ENCODE results near the gene TRAF3IP1. TPM values are rescaled to one million over a fixed set of nuclear protein-coding genes. Genes with fewer than 3 reads are reported as not detected.
"Not testable (repeated sequence)": the region's sequence is repeated elsewhere in the genome, so short reads cannot be mapped to it uniquely, and the experiment has no call there.

TRAF3IP1 gene
- total RNA-seq, 1 experiment from 2014 or later: 6.8 TPM

DNA sequence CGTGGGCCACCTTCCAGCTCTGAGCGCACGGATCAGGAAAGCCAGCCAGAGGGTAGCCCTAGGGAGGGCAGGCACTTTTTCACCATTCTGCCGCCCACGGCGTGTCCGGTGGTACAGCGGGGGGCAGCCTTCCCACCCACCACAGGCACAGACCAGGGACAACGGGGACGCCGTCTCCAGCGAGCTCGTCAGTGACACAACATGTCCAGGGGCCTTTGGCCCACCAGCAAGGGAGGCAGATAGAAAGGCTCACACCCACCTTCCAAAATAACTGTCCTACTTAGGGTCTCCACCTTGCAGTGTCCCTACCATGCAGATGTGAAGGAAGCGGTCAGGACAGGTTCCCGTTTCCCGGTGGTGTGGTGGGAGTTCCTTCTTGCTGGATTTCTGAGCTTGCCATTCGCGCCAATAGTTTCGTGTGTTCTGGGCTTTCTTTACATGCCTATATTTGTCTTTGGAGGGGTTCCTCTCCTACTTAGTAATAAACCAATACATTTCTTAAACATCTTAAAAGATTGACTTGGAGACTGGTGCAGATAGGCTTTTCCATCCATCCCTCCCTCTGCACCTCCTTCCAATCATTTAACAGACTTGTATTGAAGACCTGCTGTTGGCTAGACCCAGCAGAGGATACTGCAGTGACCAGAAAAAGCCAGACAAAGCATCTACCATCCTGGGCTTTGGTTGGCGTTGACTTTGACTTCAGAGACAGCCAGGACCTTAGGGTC, 107.3 kb downstream of the TRAF3IP1 start:
- in situ Hi-C loops (cut with HindIII; ENCODE audit: low pct_unique_long_range_greater_than_20kb, low sequenced_read_pairs): no loop called here
- no peak for DNase-seq (ENCODE audit: low read depth)

DNA sequence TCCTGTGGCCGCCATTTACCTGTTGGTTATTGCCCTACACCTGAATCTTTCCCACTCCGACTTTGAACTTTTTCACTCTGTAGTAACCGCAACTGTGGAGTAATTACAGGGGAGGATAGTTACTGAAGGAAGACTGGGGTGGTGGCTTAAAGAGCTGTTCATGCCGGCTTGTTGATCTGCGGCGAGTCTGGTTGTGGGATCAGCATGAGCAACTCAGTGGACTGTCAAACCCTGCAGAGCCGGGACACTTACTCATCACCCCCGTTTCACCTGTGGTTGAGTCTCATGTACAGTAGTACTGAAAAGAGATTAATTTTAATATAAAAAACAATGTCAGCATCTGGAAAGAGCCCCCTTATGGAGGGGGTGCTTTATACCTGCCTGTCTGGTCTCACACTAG, 108.5 kb downstream of the TRAF3IP1 start:
- DNase-seq (ENCODE audit: low read depth): no peak

GRCh38 chr2:238430781-238431180, 110.5 kb downstream of the TRAF3IP1 start:
- no peak for DNase-seq (ENCODE audit: low read depth)
- in situ Hi-C loops (cut with HindIII; ENCODE audit: low pct_unique_long_range_greater_than_20kb, low sequenced_read_pairs): no loop called here

More for the DNA sequence above, 108.5 kb downstream of the TRAF3IP1 start:
- in situ Hi-C loops (cut with HindIII; ENCODE audit: low pct_unique_long_range_greater_than_20kb, low sequenced_read_pairs): no loop called here

DNA sequence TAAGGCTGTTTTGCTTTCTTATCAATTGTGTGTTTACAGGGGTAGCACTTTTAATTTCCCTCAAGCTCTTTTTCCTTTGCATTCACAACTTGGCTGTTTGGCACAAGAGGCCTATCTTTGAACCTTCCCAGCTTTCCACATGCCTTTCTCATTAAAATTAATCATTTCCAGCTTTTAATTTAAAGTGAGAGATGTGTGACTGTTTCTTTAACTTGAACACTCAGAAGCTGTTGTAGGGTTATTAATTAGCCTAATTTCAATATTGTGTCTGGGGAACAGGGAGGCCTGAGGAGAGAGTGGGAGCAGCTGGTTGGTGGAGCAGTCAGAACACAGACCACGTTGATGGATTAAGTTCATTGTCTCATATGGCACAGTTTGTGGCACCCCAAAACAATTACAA, 111.1 kb downstream of the TRAF3IP1 start:
- DNase-seq (ENCODE audit: low read depth): no peak

DNA sequence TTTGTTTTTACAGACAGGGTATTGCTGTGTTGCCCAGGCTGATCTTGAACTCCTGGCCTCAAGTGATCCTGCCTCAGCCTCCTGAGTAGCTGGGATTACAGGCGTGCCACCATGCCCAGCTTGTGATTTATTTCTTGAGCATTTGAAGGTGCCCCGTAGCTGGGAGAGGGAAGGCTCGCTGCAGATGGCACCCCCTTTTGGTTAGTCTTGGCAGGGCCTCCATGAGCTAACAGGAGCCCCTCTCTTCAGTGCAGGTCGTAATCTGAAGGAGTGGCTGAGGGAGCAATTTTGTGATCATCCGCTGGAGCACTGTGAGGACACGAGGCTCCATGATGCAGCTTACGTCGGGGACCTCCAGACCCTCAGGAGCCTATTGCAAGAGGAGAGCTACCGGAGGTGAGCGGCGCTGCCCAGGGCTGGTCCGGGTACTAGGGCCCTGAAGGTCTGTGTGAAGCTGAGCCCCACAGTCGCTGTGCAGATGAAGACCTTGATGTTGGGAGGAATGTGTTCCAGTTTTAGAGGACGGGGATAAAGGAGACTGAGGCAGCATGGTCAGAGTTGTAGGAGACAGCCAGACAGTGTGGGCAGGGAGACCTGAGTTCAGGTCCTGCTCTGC, 113.1 kb downstream of the TRAF3IP1 start:
- in situ Hi-C loops (cut with HindIII; ENCODE audit: low pct_unique_long_range_greater_than_20kb, low sequenced_read_pairs): no loop called here
- DNase-seq (ENCODE audit: low read depth): no peak

More for the DNA sequence above, 111.1 kb downstream of the TRAF3IP1 start:
- in situ Hi-C loops (cut with HindIII; ENCODE audit: low pct_unique_long_range_greater_than_20kb, low sequenced_read_pairs): no loop called here

GRCh38 chr2:238433941-238434845, 113.9 kb downstream of the TRAF3IP1 start:
- in situ Hi-C loops (cut with HindIII; ENCODE audit: low pct_unique_long_range_greater_than_20kb, low sequenced_read_pairs): no loop called here
- no peak for DNase-seq (ENCODE audit: low read depth)

- no peak for DNase-seq (ENCODE audit: low read depth)
- in situ Hi-C loops (cut with HindIII; ENCODE audit: low pct_unique_long_range_greater_than_20kb, low sequenced_read_pairs): no loop called here
Measured at GRCh38 chr2:238434846-238435751, 114.8 kb downstream of the TRAF3IP1 start.

GRCh38 chr2:238435752-238436096, 115.4 kb downstream of the TRAF3IP1 start:
- in situ Hi-C loops (cut with HindIII; ENCODE audit: low pct_unique_long_range_greater_than_20kb, low sequenced_read_pairs): no loop called here
- no peak for DNase-seq (ENCODE audit: low read depth)

- peak; percentile 72 for DNase-seq (ENCODE audit: low read depth)
- in situ Hi-C loops (cut with HindIII; ENCODE audit: low pct_unique_long_range_greater_than_20kb, low sequenced_read_pairs): no loop called here
Measured at GRCh38 chr2:238438856-238439849, 118.8 kb downstream of the TRAF3IP1 start.

DNA sequence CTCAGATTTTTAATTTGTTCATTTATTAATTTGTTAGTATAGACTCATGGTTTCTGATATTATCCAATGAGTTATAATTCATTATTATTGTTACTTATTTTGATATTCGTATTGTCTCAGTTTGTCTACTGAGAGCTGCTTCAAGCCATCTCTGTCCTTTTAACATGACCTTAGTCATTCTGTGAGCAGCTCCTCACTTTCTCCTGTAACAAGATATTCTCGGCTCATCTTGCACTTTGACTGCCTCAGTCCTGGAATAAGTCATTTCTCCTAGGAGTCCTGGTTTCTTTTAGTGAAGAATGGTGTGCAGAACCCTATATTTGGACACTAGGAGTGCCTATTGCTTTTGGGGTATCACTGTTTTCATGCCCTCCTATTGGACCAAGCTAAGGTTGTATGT, 119.6 kb downstream of the TRAF3IP1 start:
- no peak for DNase-seq (ENCODE audit: low read depth)
- in situ Hi-C loops (cut with HindIII; ENCODE audit: low pct_unique_long_range_greater_than_20kb, low sequenced_read_pairs): no loop called here

GRCh38 chr2:238440331-238440730, 120.0 kb downstream of the TRAF3IP1 start:
- DNase-seq (ENCODE audit: low read depth): no peak
- in situ Hi-C loops (cut with HindIII; ENCODE audit: low pct_unique_long_range_greater_than_20kb, low sequenced_read_pairs): no loop called here

DNA sequence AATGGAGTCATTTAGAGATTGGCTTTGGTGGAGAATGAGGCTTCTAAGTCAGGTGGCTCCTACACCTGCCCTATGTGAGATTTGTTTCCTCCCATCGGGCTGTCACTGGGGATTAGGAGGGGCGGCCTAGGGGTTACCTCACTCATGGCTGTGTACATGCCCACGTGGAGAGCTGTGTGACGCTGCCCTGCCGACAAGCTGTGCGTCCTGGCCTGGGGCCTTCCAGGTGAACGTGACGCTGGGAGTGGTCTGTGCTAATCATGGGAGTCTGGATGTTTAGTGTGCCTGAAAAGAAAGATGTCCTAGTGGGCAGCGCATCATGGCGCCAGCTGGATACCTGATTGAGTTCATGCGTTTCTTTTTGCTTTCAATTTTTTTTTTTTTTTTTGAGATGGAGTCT, 120.4 kb downstream of the TRAF3IP1 start:
- in situ Hi-C loops (cut with HindIII; ENCODE audit: low pct_unique_long_range_greater_than_20kb, low sequenced_read_pairs): no loop called here

GRCh38 chr2:238441262-238442114, 121.2 kb downstream of the TRAF3IP1 start:
- no peak for DNase-seq (ENCODE audit: low read depth)
- in situ Hi-C loops (cut with HindIII; ENCODE audit: low pct_unique_long_range_greater_than_20kb, low sequenced_read_pairs): no loop called here

More for the DNA sequence above, 120.4 kb downstream of the TRAF3IP1 start:
- no peak for DNase-seq (ENCODE audit: low read depth)

DNA sequence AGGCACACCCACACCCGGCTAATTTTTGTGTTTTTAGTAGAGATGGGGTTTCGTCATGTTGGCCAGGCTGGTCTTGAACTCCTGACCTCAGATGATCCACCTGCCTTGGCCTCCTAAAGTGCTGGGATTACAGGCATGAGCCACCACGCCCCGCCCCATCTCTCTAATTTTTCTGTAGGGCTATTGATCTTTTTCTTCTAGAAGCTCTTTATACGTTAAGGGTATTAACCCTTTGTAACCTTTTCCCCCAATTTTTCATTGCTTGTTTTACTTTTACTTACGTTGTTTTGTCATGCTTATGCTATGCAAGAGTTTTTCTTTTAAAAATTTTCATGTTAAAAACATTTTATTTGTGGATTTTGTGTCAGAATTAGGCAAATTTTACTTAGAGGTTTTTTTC, 121.9 kb downstream of the TRAF3IP1 start:
- DNase-seq (ENCODE audit: low read depth); in situ Hi-C loops (cut with HindIII; ENCODE audit: low pct_unique_long_range_greater_than_20kb, low sequenced_read_pairs): not testable (repeated sequence)

GRCh38 chr2:238444242-238444641, 123.9 kb downstream of the TRAF3IP1 start:
- in situ Hi-C loops (cut with HindIII; ENCODE audit: low pct_unique_long_range_greater_than_20kb, low sequenced_read_pairs): no loop called here
- no peak for DNase-seq (ENCODE audit: low read depth)

All from Caki2 (cell line).